HCT116 (cell line): ENCODE measurements around the gene WNK4.

Source experiments
- CEBPB ChIP-seq: IDR thresholded peaks from 2 replicates; pipeline ENCODE4 v1.6.1; 2012; ENCODE audit warnings: low read depth
- CTCF ChIP-seq, 3 experiments: fragments of 200-600 bp in 1 of 3; sonication (generic) in 1 of 3; IDR thresholded peaks in 2 of 3; conservative IDR thresholded peaks in 1 of 3; 2 replicates each; pipeline ENCODE4 v1.5.1; 2012 to 2017; ENCODE audit warnings: low read depth in 2 of 3, low read length in 2 of 3, antibody characterized with exemption in 1 of 3, borderline replicate concordance in 1 of 3, control low read depth in 1 of 3, mild to moderate bottlenecking in 1 of 3, mixed read lengths in 1 of 3, mixed run types in 1 of 3, moderate library complexity in 1 of 3; ENCODE audit not compliant: insufficient read depth in 1 of 3
- ELF1 ChIP-seq: IDR thresholded peaks from 2 replicates; pipeline ENCODE4 v1.6.1; 2012; ENCODE audit warnings: low read depth, borderline replicate concordance
- EZH2 ChIP-seq: fragments of 200-600 bp; sonication (generic); IDR thresholded peaks from 2 replicates; pipeline ENCODE4 v1.6.1; 2017; ENCODE audit warnings: antibody characterized with exemption, mixed run types
- FOSL1 ChIP-seq: IDR thresholded peaks from 2 replicates; pipeline ENCODE4 v1.6.1; 2012; ENCODE audit warnings: low read depth
- MAX ChIP-seq: IDR thresholded peaks from 2 replicates; pipeline ENCODE4 v1.6.1; 2012
- POLR2A ChIP-seq: IDR thresholded peaks from 2 replicates; pipeline ENCODE4 v1.7.0; 2011; ENCODE audit warnings: borderline replicate concordance; ENCODE audit not compliant: insufficient read depth, insufficient read length; ENCODE audit errors: extremely low read depth
- POLR2AphosphoS5 ChIP-seq: IDR thresholded peaks from 2 replicates; pipeline ENCODE4 v1.6.1; 2011; ENCODE audit warnings: mild to moderate bottlenecking, low read depth, low read length, moderate library complexity
- RAD21 ChIP-seq: IDR thresholded peaks from 2 replicates; pipeline ENCODE4 v1.6.1; 2012; ENCODE audit warnings: low read depth, mild to moderate bottlenecking
- REST ChIP-seq: IDR thresholded peaks from 2 replicates; pipeline ENCODE4 v1.6.1; 2012; ENCODE audit warnings: low read depth
- TCF7L2 ChIP-seq: IDR thresholded peaks from 2 replicates; pipeline ENCODE4 v1.7.0; 2011; ENCODE audit warnings: borderline replicate concordance, inconsistent platforms; ENCODE audit not compliant: insufficient read depth, insufficient read length; ENCODE audit errors: extremely low read depth
- YY1 ChIP-seq: IDR thresholded peaks from 2 replicates; pipeline ENCODE4 v1.6.1; 2011; ENCODE audit warnings: low read length, low read depth, moderate library complexity, mild to moderate bottlenecking; ENCODE audit not compliant: insufficient replicate concordance; ENCODE audit errors: extremely low read depth
- ZFX ChIP-seq: fragments of 450-650 bp; IDR thresholded peaks from 2 replicates; pipeline ENCODE4 v1.6.1; 2017
- ZNF274 ChIP-seq: fragments of 200-500 bp; sonication (Bioruptor generic); IDR thresholded peaks from 2 replicates; pipeline ENCODE4 v1.6.1; 2014; ENCODE audit warnings: mild to moderate bottlenecking, low read depth, low read length, inconsistent platforms

- TF ChIP-seq CTCF (IDR thresholded peaks at IDR 0.05 in 2 of 3, conservative IDR thresholded peaks at IDR 0.05 in 1 of 3; ENCODE audit: borderline replicate concordance in 1 of 3, insufficient read depth in 1 of 3, low read depth in 2 of 3, low read length in 2 of 3) (no peak), EZH2 (no peak), POLR2AphosphoS5 (no peak), REST (no peak), FOSL1 (no peak), POLR2A (no peak), MAX (no peak), RAD21 (no peak), YY1 (no peak), ZNF274 (no peak), ELF1 (no peak), CEBPB (no peak), TCF7L2 (no peak), ZFX (no peak)
These were observed 22.9 kb downstream of the WNK4 start for GRCh38 chr17:42803074-42803883.
